Activated CD4-positive, alpha-beta T cell treated with anti-CD3 and anti-CD28 coated beads, Interleukin-2, amount 50 U/mL, for 24 hours (primary cell): ENCODE data around the gene KAZALD1.

Experiments used
- DNase-seq, 2 donors: peaks; one replicate each; pipeline ENCODE4 v3.0.0-alpha.2; 2020; ENCODE audit warnings: low read depth in 1 of 2, low spot score in 1 of 2

Gene KAZALD1

GRCh38 chr10:101094121-101094879 is 32.5 kb downstream of the KAZALD1 start:
- DNase-seq: no peak

GRCh38 chr10:101095004-101095403 is 33.2 kb downstream of the KAZALD1 start:
- DNase-seq: no peak

GRCh38 chr10:101095550-101096213 is 33.9 kb downstream of the KAZALD1 start:
- peak; percentile 43 to 55 for DNase-seq

GRCh38 chr10:101096378-101096777 is 34.6 kb downstream of the KAZALD1 start:
- DNase-seq: no peak

GRCh38 chr10:101097881-101098280 is 36.1 kb downstream of the KAZALD1 start:
- DNase-seq: no peak

- DNase-seq: no peak
Measured at GRCh38 chr10:101099901-101100300, 38.1 kb downstream of the KAZALD1 start.

GRCh38 chr10:101101372-101101881 is 39.6 kb downstream of the KAZALD1 start:
- DNase-seq: no peak

- no peak for DNase-seq
Measured at GRCh38 chr10:101103430-101103829, 41.6 kb downstream of the KAZALD1 start.

GRCh38 chr10:101106351-101106750 is 44.6 kb downstream of the KAZALD1 start:
- no peak for DNase-seq

GRCh38 chr10:101107771-101108170 is 46.0 kb downstream of the KAZALD1 start:
- DNase-seq: no peak

GRCh38 chr10:101110856-101111523 is 49.2 kb downstream of the KAZALD1 start:
- DNase-seq: no peak

GRCh38 chr10:101111547-101111946 is 49.8 kb downstream of the KAZALD1 start:
- no peak for DNase-seq

- no peak for DNase-seq
Measured at GRCh38 chr10:101112799-101113594, 51.2 kb downstream of the KAZALD1 start.

- no peak for DNase-seq
Measured at GRCh38 chr10:101113890-101114403, 52.2 kb downstream of the KAZALD1 start.

- DNase-seq: no peak
Measured at GRCh38 chr10:101114646-101115045, 52.9 kb downstream of the KAZALD1 start.
